Mesendoderm (in vitro differentiated cells): Measurements from ENCODE around the gene AKR7A2.

ENCODE experiments used
- DNase-seq: peaks from one replicate; pipeline ENCODE4 v3.0.0; 2013
- H2AK5ac ChIP-seq: 2 replicates; pipeline ENCODE4 v1.6.1; 2013; ENCODE audit warnings: low read length, inconsistent platforms
- H2BK120ac ChIP-seq: 2 replicates; pipeline ENCODE4 v1.6.1; 2013; ENCODE audit warnings: low read depth, mild to moderate bottlenecking, low read length, moderate library complexity, mixed read lengths
- H2BK15ac ChIP-seq: replicated peaks from 2 replicates; pipeline ENCODE4 v1.6.1; 2013; ENCODE audit warnings: low read depth, mild to moderate bottlenecking, moderate library complexity
- H2BK5ac ChIP-seq: 2 replicates; pipeline ENCODE4 v1.6.1; 2013; ENCODE audit warnings: low read length, inconsistent platforms
- H3K18ac ChIP-seq: 2 replicates; pipeline ENCODE4 v1.6.1; 2013; ENCODE audit warnings: mild to moderate bottlenecking, low read length, mixed read lengths
- H3K23ac ChIP-seq: one replicate; pipeline ENCODE4 v1.6.1; 2013; ENCODE audit warnings: low read length
- H3K27ac ChIP-seq: 2 replicates; pipeline ENCODE4 v1.5.1; 2013; ENCODE audit warnings: low read depth, mild to moderate bottlenecking, inconsistent platforms, low read length, moderate library complexity
- H3K27me3 ChIP-seq: 2 replicates; pipeline ENCODE4 v1.6.1; 2013; ENCODE audit warnings: low read length, control low read depth, mild to moderate bottlenecking, inconsistent platforms; ENCODE audit not compliant: insufficient read depth, poor library complexity
- H3K36me3 ChIP-seq: 2 replicates; pipeline ENCODE4 v1.6.1; 2013; ENCODE audit warnings: low read length, inconsistent platforms; ENCODE audit not compliant: control insufficient read depth, insufficient read depth
- H3K4ac ChIP-seq: one replicate; pipeline ENCODE4 v1.6.1; 2013; ENCODE audit warnings: low read depth, mild to moderate bottlenecking, low read length, moderate library complexity
- H3K4me1 ChIP-seq: 2 replicates; pipeline ENCODE4 v1.6.1; 2013; ENCODE audit warnings: low read depth, low read length, inconsistent platforms; ENCODE audit not compliant: control insufficient read depth
- H3K4me2 ChIP-seq: 2 replicates; pipeline ENCODE4 v1.6.1; 2013; ENCODE audit warnings: low read length
- H3K4me3 ChIP-seq: 2 replicates; pipeline ENCODE4 v1.5.1; 2013; ENCODE audit warnings: mild to moderate bottlenecking, low read length
- H3K56ac ChIP-seq: one replicate; pipeline ENCODE4 v1.6.1; 2013; ENCODE audit warnings: low read length
- H3K79me1 ChIP-seq: 2 replicates; pipeline ENCODE4 v1.6.1; 2013; ENCODE audit warnings: low read length, inconsistent platforms
- H3K79me2 ChIP-seq: 2 replicates; pipeline ENCODE4 v1.6.1; 2013; ENCODE audit warnings: mild to moderate bottlenecking, low read length; ENCODE audit not compliant: control insufficient read depth, insufficient read depth
- H3K9ac ChIP-seq: 2 replicates; pipeline ENCODE4 v1.6.1; 2013; ENCODE audit warnings: low read length, inconsistent platforms
- H4K5ac ChIP-seq: one replicate; pipeline ENCODE4 v1.6.1; 2013; ENCODE audit warnings: low read length
- H4K8ac ChIP-seq: one replicate; pipeline ENCODE4 v1.6.1; 2013; ENCODE audit warnings: low read depth, mild to moderate bottlenecking, control low read depth, low read length, moderate library complexity
- WGBS: extraction: QIAGEN DNeasy Blood & Tissue Kit; methylation state at CpG from one replicate; pipeline ENCODE4 v1.1.7; 2013; ENCODE audit warnings: low lambda C conversion rate, missing lambda C conversion rate; ENCODE audit not compliant: insufficient coverage; ENCODE audit errors: extremely low coverage; 5-methylcytosine and 5-hydroxymethylcytosine counted together

Gene AKR7A2

GRCh38 chr1:19327301-19327700 is 15.4 kb upstream of the AKR7A2 start:
- H2BK5ac ChIP-seq = no peak overlapping the region
- no peaks in the 10 kb centered on the region for H3K79me1 ChIP-seq
- H3K36me3 ChIP-seq = peaks cover 3% of the 10 kb centered on the region
- DNase-seq = no peak
- H4K8ac ChIP-seq = no peak overlapping the region
- no peak overlapping the region for H3K4me2 ChIP-seq
- no peak overlapping the region for H3K56ac ChIP-seq
- H3K27ac ChIP-seq = no peak overlapping the region
- WGBS = no CpG with 5 or more reads among the region's 16 CpGs
- no peak overlapping the region for H4K5ac ChIP-seq
- no peak overlapping the region for H3K4me3 ChIP-seq
- no peak overlapping the region for H2BK15ac ChIP-seq
- no peak overlapping the region for H2BK120ac ChIP-seq
- no peak overlapping the region for H3K18ac ChIP-seq
- H2AK5ac ChIP-seq = no peak overlapping the region
- no peak overlapping the region for H3K9ac ChIP-seq
- H3K79me2 ChIP-seq = no peaks in the 10 kb centered on the region
- H3K4me1 ChIP-seq = no peaks in the 10 kb centered on the region
- H3K4ac ChIP-seq = no peak overlapping the region
- H3K23ac ChIP-seq = no peak overlapping the region
- H3K27me3 ChIP-seq = no peaks in the 10 kb centered on the region

- Histone ChIP-seq H3K27me3 (no peaks in the 10 kb centered on the region), H3K9ac (no peak overlapping the region), H3K4ac (no peak overlapping the region), H2BK15ac (no peak overlapping the region), H3K18ac (no peak overlapping the region), H3K36me3 (peaks cover 3% of the 10 kb centered on the region), H3K79me2 (no peaks in the 10 kb centered on the region), H3K4me3 (no peak overlapping the region), H3K79me1 (no peaks in the 10 kb centered on the region), H3K27ac (no peak overlapping the region), H3K4me2 (no peak overlapping the region), H3K23ac (no peak overlapping the region), H3K56ac (no peak overlapping the region), H2BK120ac (no peak overlapping the region), H3K4me1 (no peaks in the 10 kb centered on the region), H4K8ac (no peak overlapping the region), H2AK5ac (no peak overlapping the region), H4K5ac (no peak overlapping the region), H2BK5ac (no peak overlapping the region)
- no peak for DNase-seq
- no CpG with 5 or more reads among the region's 6 CpGs for WGBS
These were observed 14.8 kb upstream of the AKR7A2 start for GRCh38 chr1:19326748-19327065.

GRCh38 chr1:19325958-19326747 is 14.2 kb upstream of the AKR7A2 start:
- Histone ChIP-seq H3K27ac (no peak overlapping the region), H2AK5ac (no peak overlapping the region), H3K4me2 (no peak overlapping the region), H3K56ac (no peak overlapping the region), H3K4me1 (no peaks in the 10 kb centered on the region), H3K9ac (no peak overlapping the region), H2BK120ac (no peak overlapping the region), H3K23ac (no peak overlapping the region), H3K36me3 (peaks cover 3% of the 10 kb centered on the region), H3K4me3 (no peak overlapping the region), H3K79me2 (no peaks in the 10 kb centered on the region), H3K79me1 (no peaks in the 10 kb centered on the region), H3K18ac (no peak overlapping the region), H3K4ac (no peak overlapping the region), H2BK5ac (no peak overlapping the region), H2BK15ac (no peak overlapping the region), H4K8ac (no peak overlapping the region), H3K27me3 (no peaks in the 10 kb centered on the region), H4K5ac (no peak overlapping the region)
- DNase-seq = no peak
- WGBS = no CpG with 5 or more reads among the region's 32 CpGs

- Histone ChIP-seq H3K4me2 (no peak overlapping the region), H2BK5ac (no peak overlapping the region), H2AK5ac (no peak overlapping the region), H4K8ac (no peak overlapping the region), H2BK120ac (no peak overlapping the region), H3K23ac (no peak overlapping the region), H3K27me3 (no peaks in the 10 kb centered on the region), H4K5ac (no peak overlapping the region), H3K18ac (no peak overlapping the region), H3K79me2 (no peaks in the 10 kb centered on the region), H3K27ac (no peak overlapping the region), H3K9ac (no peak overlapping the region), H2BK15ac (no peak overlapping the region), H3K79me1 (no peaks in the 10 kb centered on the region), H3K4ac (no peak overlapping the region), H3K36me3 (peaks cover 3% of the 10 kb centered on the region), H3K4me1 (no peaks in the 10 kb centered on the region), H3K56ac (no peak overlapping the region), H3K4me3 (no peak overlapping the region)
- WGBS = no CpG with 5 or more reads among the region's 19 CpGs
- no peak for DNase-seq
These were observed 13.5 kb upstream of the AKR7A2 start for GRCh38 chr1:19325368-19325957.

- Histone ChIP-seq H3K4me3 (no peak overlapping the region), H3K27ac (no peak overlapping the region), H3K27me3 (no peaks in the 10 kb centered on the region), H3K18ac (no peak overlapping the region), H4K5ac (no peak overlapping the region), H3K9ac (no peak overlapping the region), H4K8ac (no peak overlapping the region), H3K4ac (no peak overlapping the region), H3K79me2 (no peaks in the 10 kb centered on the region), H2BK5ac (no peak overlapping the region), H3K4me2 (no peak overlapping the region), H3K56ac (no peak overlapping the region), H3K23ac (no peak overlapping the region), H2AK5ac (no peak overlapping the region), H3K4me1 (no peaks in the 10 kb centered on the region), H3K79me1 (no peaks in the 10 kb centered on the region), H2BK120ac (no peak overlapping the region), H2BK15ac (no peak overlapping the region), H3K36me3 (peaks cover 3% of the 10 kb centered on the region)
- no peak for DNase-seq
- WGBS = no CpG with 5 or more reads among the region's 9 CpGs
These were observed 12.7 kb upstream of the AKR7A2 start for GRCh38 chr1:19324665-19324990.
